GM18519 (cell line): ENCODE data around the gene MYCBPAP.

Experiments
- ATAC-seq: cut with Tn5 transposase; IDR thresholded peaks from one replicate; pipeline ENCODE4 v1.9.1; 2021; ENCODE audit warnings: mild to moderate bottlenecking, moderate library complexity; ENCODE audit not compliant: unreplicated experiment, low FRiP score

Gene MYCBPAP

GRCh38 chr17:50535407-50535806 is 27.2 kb downstream of the MYCBPAP start:
- no peak for ATAC-seq

- no peak for ATAC-seq
Measured at GRCh38 chr17:50536683-50537646, 28.7 kb downstream of the MYCBPAP start.

GRCh38 chr17:50537721-50538548 is 29.7 kb downstream of the MYCBPAP start:
- no peak for ATAC-seq

- ATAC-seq: no peak
Measured at GRCh38 chr17:50538549-50539410, 30.5 kb downstream of the MYCBPAP start.

GRCh38 chr17:50539762-50540559 is 31.7 kb downstream of the MYCBPAP start:
- no peak for ATAC-seq

- ATAC-seq: no peak
Measured at GRCh38 chr17:50540560-50541401, 32.5 kb downstream of the MYCBPAP start.

- no peak for ATAC-seq
Measured at GRCh38 chr17:50541402-50541715, 33.1 kb downstream of the MYCBPAP start.

- ATAC-seq: peak; percentile 45
Measured at GRCh38 chr17:50541716-50542688, 33.8 kb downstream of the MYCBPAP start.

- no peak for ATAC-seq
Measured at GRCh38 chr17:50542795-50543774, 34.8 kb downstream of the MYCBPAP start.

GRCh38 chr17:50544516-50544915 is 36.3 kb downstream of the MYCBPAP start:
- no peak for ATAC-seq

- no peak for ATAC-seq
Measured at GRCh38 chr17:50545311-50545710, 37.1 kb downstream of the MYCBPAP start.

GRCh38 chr17:50546701-50547034 is 38.4 kb downstream of the MYCBPAP start:
- no peak for ATAC-seq

GRCh38 chr17:50547035-50547735 is 38.9 kb downstream of the MYCBPAP start, which contains the start of gene SPATA20:
TSS of gene SPATA20 (plus strand) at chr17:50547174. CDS start at chr17:50547209, 35 bp downstream.
- ATAC-seq: no peak

- no peak for ATAC-seq
Measured at GRCh38 chr17:50547736-50548083, 39.5 kb downstream of the MYCBPAP start.

- ATAC-seq: no peak
Measured at GRCh38 chr17:50548831-50549230, 40.6 kb downstream of the MYCBPAP start.
